Astrocyte of the hippocampus (primary cell): ENCODE data around the gene APOA1.
"Not testable (repeated sequence)": the region's sequence is repeated elsewhere in the genome, so short reads cannot be mapped to it uniquely, and the experiment has no call there.

Experiments used
- DNase-seq: peaks from one replicate; pipeline ENCODE4 v3.0.0; 2011; ENCODE audit warnings: low read depth, low spot score

APOA1 gene

DNA sequence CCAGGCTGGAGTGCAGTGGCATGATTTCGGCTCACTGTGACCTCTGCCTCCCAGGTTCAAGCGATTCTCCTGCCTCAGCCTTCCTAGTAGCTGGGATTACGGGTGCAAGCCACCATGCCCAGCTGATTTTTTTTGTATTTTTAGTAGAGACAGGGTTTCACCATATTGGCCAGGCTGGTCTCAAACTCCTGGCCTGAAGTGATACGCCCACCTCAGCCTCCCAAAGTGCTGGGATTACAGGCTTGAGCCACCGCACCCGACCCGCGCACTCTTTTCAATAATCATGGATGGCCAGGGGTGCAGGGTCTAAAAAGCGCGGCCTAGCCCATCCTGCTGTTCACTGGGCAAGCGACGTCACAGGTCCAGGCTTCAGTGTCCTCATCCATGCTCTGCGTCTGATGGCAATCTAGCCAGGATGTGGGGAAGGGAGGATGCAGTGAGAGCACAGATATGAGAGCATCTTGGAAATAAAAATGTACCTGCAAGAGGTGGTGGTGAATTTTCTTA lies 2.8 kb downstream of the APOA1 start:
- DNase-seq, result not testable (repeated sequence)

DNA sequence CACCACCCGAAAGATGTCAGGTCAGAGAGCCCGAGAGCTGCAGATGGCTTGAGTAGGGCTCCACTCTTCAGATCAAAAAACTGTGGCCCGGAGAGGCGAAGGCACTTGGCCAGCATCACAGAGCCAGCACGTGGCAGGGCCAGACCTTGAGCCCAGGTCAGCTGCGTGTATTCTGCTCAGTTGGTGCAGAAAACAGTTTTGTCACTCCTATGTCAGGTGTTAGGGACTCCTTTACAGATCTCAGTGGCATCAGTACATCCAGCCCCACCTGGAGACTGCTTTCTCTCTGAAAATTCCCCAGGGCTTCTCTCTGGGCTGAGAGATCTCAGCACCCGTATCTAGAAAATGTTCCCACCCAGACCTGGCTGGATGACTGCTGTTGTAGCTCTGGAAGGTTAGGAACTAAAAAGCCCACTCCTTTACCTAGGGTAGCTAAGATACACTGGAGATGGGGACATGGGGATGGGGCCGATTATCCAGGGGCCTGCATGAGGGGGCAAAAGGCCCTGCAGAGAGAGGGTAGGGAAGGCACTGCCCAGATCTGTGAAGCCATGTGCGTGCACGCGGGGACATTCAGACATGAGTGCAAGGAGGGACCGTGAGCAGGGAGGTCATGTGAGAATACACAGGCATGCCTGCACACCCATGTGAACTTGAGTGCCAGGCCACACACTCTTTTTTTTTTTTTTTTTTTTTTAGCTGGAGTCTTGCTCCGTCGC lies 3.4 kb downstream of the APOA1 start:
- no peak for DNase-seq

DNA sequence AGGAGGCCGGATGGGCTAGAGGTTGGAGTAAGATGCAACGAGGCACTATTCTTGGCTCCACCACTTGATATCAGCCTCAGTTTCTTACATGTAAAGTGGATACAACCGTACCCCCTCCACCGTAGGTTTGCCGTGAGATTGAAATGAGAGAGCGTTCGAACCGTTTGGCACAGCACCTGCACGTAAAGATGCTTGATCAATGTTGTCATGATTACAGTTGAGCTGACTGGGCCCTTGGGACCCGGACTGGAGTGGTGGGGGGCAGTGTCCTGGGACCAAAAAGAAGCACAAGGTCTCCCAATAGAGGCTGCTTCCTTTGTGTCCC lies 4.0 kb downstream of the APOA1 start:
- DNase-seq, result no peak

DNA sequence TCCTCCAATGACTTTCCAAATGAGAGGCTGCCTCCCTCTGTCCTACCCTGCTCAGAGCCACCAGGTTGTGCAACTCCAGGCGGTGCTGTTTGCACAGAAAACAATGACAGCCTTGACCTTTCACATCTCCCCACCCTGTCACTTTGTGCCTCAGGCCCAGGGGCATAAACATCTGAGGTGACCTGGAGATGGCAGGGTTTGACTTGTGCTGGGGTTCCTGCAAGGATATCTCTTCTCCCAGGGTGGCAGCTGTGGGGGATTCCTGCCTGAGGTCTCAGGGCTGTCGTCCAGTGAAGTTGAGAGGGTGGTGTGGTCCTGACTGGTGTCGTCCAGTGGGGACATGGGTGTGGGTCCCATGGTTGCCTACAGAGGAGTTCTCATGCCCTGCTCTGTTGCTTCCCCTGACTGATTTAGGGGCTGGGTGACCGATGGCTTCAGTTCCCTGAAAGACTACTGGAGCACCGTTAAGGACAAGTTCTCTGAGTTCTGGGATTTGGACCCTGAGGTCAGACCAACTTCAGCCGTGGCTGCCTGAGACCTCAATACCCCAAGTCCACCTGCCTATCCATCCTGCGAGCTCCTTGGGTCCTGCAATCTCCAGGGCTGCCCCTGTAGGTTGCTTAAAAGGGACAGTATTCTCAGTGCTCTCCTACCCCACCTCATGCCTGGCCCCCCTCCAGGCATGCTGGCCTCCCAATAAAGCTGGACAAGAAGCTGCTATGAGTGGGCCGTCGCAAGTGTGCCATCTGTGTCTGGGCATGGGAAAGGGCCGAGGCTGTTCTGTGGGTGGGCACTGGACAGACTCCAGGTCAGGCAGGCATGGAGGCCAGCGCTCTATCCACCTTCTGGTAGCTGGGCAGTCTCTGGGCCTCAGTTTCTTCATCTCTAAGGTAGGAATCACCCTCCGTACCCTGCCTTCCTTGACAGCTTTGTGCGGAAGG lies 4.8 kb downstream of the APOA1 start:
- no peak for DNase-seq

DNA sequence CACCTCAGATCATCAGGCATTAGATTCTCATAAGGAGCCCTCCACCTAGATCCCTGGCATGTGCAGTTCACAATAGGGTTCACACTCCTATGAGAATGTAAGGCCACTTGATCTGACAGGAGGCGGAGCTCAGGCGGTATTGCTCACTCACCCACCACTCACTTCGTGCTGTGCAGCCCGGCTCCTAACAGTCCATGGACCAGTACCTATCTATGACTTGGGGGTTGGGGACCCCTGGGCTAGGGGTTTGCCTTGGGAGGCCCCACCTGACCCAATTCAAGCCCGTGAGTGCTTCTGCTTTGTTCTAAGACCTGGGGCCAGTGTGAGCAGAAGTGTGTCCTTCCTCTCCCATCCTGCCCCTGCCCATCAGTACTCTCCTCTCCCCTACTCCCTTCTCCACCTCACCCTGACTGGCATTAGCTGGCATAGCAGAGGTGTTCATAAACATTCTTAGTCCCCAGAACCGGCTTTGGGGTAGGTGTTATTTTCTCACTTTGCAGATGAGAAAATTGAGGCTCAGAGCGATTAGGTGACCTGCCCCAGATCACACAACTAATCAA lies 5.6 kb downstream of the APOA1 start:
- no peak for DNase-seq

DNA sequence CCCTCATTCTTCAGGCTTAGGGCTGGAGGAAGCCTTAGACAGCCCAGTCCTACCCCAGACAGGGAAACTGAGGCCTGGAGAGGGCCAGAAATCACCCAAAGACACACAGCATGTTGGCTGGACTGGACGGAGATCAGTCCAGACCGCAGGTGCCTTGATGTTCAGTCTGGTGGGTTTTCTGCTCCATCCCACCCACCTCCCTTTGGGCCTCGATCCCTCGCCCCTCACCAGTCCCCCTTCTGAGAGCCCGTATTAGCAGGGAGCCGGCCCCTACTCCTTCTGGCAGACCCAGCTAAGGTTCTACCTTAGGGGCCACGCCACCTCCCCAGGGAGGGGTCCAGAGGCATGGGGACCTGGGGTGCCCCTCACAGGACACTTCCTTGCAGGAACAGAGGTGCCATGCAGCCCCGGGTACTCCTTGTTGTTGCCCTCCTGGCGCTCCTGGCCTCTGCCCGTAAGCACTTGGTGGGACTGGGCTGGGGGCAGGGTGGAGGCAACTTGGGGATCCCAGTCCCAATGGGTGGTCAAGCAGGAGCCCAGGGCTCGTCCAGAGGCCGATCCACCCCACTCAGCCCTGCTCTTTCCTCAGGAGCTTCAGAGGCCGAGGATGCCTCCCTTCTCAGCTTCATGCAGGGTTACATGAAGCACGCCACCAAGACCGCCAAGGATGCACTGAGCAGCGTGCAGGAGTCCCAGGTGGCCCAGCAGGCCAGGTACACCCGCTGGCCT lies 7.1 kb downstream of the APOA1 start:
- DNase-seq, result no peak

DNA sequence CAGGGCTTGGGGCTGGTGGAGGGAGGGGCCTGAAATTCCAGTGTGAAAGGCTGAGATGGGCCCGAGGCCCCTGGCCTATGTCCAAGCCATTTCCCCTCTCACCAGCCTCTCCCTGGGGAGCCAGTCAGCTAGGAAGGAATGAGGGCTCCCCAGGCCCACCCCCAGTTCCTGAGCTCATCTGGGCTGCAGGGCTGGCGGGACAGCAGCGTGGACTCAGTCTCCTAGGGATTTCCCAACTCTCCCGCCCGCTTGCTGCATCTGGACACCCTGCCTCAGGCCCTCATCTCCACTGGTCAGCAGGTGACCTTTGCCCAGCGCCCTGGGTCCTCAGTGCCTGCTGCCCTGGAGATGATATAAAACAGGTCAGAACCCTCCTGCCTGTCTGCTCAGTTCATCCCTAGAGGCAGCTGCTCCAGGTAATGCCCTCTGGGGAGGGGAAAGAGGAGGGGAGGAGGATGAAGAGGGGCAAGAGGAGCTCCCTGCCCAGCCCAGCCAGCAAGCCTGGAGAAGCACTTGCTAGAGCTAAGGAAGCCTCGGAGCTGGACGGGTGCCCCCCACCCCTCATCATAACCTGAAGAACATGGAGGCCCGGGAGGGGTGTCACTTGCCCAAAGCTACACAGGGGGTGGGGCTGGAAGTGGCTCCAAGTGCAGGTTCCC lies 7.8 kb downstream of the APOA1 start, which contains the start of gene APOC3:
Gene APOC3 (plus strand): TSS at position 383 of the 659 bp plus-strand sequence. CDS start 676 bp downstream, outside the sequence.
- peak; percentile 37 for DNase-seq

DNA sequence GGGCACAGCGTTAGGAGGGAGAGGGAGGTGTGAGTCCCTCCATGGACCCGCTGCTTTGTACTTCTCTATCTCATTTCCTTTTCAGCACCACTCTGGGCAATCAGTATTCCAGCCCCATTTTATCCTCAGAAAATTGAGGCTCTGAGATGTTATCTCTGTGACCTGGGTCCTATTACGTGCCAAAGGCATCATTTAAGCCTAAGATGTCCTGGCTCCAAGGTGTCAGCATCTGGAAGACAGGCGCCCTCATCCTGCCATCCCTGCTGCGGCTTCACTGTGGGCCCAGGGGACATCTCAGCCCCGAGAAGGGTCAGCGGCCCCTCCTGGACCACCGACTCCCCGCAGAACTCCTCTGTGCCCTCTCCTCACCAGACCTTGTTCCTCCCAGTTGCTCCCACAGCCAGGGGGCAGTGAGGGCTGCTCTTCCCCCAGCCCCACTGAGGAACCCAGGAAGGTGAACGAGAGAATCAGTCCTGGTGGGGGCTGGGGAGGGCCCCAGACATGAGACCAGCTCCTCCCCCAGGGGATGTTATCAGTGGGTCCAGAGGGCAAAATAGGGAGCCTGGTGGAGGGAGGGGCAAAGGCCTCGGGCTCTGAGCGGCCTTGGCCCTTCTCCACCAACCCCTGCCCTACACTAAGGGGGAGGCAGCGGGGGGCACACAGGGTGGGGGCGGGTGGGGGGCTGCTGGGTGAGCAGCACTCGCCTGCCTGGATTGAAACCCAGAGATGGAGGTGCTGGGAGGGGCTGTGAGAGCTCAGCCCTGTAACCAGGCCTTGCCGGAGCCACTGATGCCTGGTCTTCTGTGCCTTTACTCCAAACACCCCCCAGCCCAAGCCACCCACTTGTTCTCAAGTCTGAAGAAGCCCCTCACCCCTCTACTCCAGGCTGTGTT lies 8.5 kb downstream of the APOA1 start:
- no peak for DNase-seq

DNA sequence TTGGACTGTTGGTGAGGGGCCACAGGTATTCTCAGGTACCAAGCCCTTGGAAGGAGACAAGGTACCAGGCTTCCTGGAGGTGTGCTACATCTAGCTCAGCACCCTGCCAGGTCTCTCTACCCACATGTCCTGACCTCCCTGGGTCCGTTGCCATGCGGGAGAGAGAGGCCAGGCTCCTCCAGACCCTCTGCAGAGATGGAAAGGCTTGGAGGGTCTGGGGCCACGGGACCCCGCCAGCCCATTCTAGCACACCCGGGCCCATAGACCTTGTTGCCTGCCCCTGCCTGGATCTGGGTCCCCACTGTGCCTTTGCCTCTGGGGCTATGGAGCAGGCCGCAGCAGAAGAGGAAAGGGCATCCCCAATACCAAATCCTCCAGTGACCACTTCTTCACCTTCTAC lies 10.0 kb downstream of the APOA1 start:
- no peak for DNase-seq

DNA sequence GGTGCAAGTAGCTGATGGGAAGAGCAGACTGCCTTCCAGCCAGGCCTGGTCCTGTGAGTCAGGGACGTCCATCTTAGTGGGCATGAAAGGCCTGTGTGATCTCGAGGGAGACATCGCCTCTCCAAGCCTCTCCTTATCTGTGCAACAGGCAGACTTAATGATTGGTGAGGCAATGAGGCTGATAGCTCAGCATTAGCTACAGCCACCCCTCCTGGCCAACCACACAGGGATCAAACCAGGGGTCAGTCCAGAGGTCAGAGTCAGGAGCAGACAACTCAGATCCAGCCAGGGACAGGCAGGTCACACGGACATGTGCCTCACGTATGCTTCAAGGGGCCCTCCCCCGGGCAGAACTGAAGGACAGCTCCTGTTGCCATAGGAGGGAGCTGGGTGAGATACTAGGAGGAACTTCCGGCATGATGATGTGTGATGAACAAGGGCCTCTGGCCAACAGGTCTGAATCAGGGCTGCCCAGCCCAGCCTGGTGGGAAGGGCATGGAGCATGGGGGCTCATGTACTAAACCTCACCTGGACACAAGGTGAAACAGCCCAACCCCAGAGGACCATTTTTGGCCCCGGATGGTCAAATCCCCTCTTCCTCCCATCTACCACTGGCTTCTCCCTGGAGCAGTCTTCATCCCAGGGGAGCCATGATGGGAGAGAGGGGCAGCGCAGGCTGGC lies 10.5 kb downstream of the APOA1 start:
- no peak for DNase-seq

DNA sequence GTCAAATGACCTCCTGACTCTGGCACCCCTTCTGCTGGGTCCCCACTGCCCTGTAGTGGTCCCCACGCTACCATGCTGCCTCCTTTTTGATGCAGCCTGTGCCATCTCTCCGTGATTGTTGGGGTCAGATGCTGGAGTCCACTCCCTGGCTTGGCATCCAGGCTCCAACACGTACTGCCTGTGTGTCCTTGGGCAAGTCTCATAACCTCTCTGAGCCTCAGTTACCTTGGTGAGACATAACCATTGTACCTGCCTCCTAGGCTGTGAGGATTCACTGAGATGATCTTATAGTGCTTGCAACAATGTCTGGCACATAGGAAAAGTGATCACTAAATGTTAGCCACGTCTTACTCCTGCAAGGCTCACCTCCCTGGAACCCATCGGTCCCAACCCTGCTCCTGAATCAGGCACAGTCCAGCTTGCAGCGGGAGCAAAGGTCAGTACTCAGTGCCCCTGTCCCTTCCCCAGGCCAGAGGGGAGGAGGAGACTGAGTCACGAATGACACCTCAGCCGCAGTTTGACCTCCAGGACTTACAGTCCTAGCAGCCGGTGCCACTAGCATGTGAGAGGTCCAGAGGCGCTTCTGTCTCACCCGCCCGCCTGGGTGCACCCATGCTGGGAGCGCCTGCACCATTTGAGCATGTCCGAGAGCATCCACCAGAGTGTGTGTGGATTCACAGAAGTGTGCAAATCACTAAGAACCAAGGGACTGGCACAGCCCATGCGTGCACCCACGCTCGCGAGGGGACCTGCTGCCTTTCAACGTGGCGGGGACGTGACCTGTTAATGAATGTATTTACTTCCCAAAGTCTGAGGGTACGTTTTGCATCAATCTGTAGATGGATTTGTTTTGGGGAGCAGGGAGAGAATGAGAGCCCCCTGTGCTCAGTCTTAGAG lies 11.3 kb downstream of the APOA1 start:
- no peak for DNase-seq

DNA sequence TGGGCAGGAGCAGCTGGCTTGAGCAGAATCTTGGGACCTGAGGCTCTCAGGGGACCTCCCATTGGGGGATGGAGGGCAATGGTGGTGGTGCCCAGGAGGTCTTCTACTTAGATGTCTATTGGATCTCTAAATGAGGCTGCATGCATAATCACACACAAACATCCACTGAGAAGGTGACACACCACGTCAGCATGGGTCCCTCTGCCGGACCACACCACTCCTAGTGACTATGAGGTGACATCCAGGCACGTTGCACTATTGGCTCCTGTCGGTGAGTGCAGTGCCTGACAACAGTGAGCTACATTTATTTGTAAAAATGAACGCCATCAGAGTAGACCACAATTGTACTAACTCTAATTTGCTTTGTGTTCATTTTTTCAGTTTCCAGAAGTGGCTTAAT lies 12.0 kb downstream of the APOA1 start:
- DNase-seq, result no peak

DNA sequence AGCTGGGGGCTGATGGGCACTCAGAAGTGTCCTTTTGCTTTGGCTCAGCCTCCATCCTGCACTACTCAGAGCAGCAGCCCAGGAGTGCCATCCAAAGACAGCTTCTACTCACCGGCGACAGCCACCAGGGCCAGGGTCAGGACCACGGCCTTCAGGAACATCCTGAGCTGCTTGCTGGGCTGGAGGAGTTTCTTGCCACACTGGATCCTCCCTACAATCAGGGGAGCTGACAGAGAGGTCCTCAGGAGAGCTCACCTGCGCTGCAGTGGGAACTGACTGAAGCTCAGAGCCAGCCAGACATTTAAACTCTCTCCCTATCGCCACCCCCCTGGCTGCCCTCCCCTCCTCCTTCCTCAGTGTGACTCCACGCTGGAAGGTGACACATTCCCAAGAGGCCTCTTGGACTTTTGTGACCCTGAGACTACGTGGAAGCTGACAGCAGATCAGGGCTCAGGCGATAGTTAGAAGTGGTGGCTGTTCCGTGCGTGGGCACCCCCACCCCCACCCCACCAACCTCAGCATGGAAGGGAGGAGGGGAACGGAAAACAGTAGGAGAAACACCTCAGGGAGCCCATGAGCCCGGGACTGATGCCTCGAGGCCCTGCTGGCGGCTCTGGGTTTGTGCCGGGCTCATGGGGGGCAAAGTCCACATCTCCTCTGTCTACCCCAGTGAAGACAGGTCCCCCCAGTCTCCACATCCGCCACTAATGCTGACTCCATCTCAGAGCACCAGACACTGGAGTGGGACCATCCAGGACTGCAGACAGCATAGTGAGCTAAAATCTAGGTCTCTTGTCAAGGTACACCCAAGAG lies 14.2 kb downstream of the APOA1 start, which contains the start of gene APOA4:
Gene APOA4 (minus strand): TSS at position 274 of the 813 bp plus-strand sequence. CDS start 113 bp downstream, at position 161.
- DNase-seq, result no peak

DNA sequence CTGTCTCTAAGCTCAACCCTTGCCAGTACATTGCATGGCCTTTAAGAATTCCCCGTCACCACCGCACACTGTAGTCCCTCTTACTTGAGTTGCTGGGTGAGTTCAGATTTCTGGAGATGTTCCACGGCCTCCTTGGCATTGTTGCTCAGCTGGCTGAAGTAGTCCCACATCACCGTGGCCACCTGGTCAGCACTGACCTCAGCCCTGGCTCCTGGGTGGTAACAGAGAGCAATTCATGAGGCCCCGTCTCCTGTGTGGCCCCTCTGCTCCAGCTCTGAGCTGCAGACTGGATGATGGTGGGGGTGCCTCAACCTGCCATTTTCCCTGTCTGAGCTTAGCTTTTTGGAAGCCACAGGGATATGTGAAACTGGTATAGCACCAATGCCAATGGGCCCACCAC lies 14.8 kb downstream of the APOA1 start:
- no peak for DNase-seq

DNA sequence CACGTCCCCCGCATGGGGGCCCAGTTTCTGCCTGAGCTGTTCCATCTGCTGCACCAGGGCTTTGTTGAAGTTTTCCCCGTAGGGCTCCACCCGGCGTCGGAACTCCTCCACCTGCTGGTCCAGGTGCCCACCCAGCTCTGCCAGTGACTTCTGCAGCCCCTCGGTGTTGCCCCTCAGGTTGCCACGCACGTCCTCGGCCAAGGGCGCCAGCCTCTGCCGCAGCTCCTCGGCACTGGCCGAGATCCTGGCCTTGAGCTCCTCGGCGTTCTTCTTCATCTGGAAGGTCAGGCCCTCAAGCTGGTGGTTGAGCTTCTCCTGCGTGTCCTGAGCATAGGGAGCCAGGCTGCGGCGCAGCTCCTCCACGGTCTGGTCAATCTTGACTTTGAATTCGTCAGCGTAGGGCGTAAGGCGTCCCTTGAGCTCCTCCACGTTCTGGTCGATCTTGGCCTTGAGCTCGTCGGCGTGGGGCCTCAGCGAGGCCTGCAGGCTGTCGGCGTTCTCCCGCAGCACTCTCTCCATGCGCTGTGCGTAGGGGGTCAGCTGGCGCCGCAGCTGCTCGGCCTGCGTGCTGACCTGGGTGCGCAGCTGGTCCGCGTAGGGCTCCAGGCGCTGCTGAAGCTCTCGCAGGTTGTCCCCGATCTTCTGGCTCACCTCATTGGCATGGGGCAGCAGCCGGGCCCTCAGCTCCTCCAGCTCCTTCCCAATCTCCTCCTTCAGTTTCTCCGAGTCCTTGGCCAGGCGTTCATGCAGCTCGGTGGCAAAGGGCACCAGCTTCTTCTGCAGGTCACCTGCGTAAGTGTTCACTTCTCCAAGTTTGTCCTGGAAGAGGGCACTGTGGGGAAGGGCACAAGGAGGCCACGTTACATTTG lies 16.1 kb downstream of the APOA1 start:
- no peak for DNase-seq

DNA sequence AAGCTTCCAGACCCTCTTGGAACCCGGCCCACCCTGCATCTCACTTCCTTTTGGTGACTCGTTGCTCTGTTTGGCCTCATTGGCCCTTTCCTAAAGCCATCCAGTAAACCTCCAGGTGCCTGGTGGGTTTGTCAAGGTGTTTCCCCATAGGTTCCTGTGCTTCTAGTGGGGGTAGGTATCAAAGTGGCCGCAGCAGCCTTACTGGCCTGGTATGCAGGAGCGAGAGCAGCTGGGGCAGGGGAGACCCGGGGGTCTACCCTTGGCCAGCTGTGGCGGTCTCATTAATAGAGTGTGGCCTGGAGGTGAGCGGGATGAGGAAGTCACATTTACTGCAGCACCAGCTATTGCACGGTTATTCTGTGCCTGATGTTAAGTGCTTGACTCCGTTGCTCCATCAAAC lies 18.4 kb downstream of the APOA1 start:
- DNase-seq, result no peak

DNA sequence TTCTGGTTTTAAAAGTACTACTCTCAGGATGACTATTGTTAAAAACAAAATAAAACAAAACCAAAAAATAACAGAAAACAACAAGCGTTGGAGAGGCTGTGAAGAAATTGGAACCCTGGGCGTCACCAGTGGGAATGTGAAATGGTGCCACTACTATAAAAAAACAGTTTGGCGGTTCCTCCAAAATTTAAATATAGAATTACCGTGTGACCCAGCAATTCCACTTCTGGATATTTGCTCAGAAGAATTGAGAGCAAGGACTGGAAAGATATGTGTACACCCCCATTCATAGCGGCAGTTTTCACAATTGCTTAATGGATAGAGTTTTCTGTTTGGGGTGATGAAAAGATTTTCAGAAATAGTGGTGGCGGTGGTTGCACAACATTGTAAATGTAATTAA lies 22.9 kb downstream of the APOA1 start:
- DNase-seq, result no peak
